HG03066 (cell line): ENCODE data around the gene MEOX1.
"Not testable (repeated sequence)": the region's sequence is repeated elsewhere in the genome, so short reads cannot be mapped to it uniquely, and the experiment has no call there.

Source experiments
- ATAC-seq: cut with Tn5 transposase; IDR thresholded peaks from one replicate; pipeline ENCODE4 v1.9.1; 2021; ENCODE audit warnings: low read depth; ENCODE audit not compliant: unreplicated experiment

MEOX1 gene

DNA sequence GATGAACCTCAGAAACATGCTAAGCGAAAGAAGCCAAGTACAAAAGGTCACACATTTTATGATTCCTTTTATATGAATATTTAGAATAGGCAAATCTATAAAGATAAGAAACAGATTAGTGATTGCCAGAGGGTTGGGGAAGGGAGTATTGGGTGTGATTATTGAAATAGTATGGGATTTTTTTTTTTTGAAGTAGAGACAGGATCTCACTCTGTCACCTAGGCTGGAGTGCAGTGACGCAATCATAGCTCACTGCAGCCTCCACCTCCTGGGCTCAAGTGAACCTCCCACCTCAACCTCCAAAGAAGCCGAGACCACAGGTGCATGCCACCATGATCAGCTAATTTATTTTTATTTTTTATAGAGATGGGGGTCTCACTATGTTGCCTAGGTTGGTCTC is 35.7 kb downstream of the MEOX1 start:
- no peak for ATAC-seq

DNA sequence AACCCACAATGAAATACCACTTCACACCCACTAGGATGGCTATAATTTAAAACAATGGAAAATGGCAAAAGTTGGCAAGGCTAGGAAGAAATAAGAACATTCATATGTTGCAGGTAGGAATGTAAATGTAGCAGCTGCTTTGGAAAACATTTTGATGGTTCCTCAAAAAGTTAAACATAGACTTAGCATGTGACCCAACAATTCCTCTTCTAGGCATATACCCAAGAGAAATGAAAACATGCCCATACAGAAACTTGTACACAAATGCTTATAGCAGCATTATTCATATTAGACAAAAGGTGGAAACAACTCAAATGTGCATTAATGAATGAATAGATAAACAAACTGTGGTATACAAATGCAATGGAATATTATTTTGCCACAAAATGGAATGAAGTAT is 36.1 kb downstream of the MEOX1 start:
- ATAC-seq, result no peak

DNA sequence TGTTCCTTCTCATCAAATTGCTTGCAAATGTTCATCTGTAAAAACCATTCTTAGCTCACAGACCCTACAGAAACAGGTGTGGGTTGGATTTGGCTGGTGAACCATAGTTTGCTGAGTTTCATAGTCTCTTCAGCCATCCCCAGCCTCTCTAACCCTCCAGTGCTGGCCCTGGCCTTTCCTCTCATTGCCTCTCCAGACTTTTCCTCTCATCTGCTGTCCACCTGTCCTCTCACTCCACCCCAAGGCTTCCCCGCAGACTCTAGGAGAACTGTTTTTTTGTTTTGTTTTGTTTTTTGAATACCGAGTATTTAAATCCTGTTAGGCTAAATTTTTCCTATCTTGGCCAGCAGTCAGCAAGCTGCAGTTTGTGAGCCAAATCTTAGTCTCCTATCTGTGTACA is 41.1 kb downstream of the MEOX1 start:
- ATAC-seq, result no peak

DNA sequence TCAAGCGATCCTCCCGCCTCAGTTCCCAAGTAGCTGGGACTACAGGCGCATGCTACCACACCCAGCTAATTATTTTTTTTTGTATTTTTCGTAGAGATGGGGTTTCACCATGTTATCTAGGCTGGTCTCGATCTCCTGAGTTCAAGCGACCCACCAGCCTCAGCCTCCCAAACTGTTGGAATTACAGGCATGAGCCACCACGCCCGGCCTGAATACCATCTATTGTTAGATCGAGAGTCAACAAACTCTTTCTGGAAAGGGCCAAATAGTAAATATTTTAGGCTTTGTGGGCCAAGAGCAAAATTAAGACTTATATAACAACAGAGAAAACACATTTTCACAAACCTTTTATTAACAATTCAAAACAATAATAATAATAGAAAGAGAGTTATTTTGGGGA is 41.6 kb downstream of the MEOX1 start:
- ATAC-seq, result no peak

DNA sequence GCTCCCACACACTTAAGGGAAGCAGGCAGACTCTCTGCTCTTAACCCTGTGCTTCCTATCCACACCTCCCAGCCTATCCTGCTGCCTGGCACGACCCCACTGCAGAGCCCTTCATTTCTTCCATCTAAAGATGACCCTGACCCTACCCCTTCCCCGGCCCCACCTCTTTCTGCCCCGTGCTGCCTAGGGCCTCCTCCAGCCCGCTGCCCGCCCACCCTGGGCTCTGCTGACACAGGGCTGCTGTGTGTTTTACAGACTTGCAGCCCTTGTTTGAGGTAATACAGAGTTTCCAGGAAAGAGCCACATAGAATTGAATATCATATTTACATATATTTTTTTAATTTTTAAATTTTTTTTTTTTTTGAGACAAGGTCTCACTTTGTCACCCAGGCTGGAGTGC is 42.0 kb downstream of the MEOX1 start:
- ATAC-seq, result no peak

DNA sequence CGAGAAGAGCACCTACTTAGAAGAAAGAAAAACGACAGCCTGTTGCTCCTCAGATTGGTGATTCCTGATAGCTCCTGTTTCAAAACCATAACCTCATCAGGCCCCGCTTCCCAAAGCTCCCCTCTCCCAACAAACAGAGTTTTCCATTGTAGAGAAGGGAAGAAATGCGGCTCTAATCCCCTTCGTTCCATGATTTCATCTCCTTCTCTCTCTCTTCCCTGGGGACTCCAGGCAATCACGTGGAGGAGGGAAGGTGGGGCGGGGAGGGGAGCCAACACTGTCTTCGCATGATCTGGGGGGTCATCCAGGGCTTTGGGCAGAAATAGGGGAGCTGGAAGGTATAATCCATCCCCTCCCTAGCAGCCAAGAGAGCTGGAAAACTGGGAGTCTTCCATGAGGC is 43.4 kb downstream of the MEOX1 start:
- ATAC-seq, result no peak

DNA sequence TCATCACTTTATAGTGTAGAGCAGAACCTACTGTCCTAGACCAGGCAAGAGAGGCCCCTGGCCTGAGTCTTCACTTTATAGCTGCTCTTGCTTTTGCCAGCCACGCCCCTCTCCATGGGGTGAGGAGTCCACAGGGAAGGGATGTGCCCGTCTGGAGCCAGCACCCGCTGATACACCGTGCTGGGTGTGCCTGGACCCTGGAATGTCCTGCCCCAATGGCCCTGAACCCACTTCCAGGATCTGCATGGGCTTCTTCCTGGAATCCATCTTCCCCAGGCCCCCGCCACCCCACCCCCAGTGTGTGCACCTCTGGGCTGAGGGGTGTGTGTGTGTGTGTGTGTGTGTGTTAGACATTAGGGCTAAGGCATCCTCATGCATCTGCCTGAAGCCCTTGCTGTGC is 44.9 kb downstream of the MEOX1 start:
- ATAC-seq, result no peak

DNA sequence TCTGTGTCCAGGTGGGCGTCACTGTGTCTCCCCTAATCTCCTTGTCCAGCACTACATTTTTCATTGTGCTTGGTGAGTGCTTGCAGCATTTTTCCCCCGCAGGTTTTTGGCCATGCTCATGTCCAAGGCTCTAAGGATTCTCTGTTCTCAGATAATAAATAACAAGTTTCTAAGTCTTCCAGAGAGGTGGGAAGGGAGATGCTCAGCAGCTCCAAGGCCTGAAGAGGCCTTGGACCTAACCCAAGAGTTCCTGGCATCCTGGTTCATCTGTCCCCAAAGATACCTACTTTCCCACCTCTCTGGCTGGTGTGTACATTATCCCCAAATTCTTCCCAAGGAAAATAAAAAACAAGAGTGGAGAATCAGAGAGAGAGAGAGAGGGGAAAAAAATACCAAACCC is 45.3 kb downstream of the MEOX1 start:
- ATAC-seq, result no peak

DNA sequence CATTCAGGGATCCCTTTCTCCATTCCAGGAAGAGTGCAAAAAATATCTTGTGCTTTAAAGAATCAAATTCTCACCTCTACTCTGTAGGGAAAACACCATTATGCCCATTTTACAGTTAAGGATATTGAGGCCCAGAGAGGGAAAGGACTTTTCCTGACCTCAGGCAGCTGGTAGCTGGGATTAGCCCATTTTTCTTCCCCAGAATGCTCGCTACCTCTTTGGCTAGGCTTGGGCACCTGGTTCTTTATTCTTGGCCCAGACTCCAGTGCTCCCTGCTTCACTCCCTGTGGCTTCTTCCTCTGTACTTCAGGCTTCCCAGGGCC is 45.7 kb downstream of the MEOX1 start:
- no peak for ATAC-seq

DNA sequence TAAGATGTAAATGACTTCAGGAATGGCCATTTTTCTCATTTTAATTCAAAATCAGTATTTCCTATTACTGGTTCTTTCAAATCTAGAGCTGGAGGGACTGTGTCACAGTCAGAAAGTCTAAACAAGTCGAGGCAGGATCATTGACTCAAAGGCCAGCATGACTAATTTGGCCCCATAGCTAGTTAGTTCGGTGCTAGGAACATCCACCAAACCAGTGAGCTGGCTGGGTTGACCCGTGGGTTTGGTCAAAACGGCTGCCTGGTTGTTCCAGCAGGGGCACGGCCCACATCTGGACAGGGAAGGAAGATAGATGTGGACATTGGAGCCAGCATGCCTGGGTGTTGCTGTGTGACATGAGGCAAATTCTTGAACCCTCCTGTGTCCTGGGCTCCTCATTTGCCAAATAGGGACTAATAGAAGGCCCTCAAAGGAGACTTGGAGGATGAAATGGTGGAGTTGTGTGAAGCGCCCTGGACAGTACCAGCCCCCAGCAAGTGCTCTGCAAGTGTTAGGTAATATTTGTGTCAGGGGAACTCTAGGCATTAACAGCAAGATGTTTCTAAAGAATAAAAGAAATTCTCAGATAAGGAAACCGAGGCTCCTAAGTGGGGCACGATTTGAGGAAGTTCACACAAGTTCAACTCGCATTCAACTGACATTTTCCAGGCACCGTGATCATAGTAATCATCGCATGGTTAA is 46.2 kb downstream of the MEOX1 start:
- no peak for ATAC-seq

DNA sequence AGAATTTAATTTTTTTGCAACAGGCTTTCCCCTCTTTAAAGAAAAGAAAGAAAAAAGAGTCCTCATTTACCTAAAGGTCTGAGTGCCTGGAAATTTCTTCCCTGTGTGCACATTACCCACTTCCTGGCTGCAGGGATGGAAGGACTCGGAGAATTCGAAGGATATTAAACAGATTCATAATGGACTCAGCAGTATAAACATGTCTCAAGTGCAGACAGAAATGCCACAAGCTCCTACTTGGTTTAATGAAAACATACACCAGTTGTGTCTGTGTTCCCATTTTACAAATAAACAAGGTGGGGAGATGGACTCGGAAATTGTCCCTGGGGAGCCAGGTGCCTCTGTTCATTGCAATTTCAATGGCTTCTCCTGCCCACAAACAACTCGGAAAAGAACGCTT is 47.2 kb downstream of the MEOX1 start:
- no peak for ATAC-seq

DNA sequence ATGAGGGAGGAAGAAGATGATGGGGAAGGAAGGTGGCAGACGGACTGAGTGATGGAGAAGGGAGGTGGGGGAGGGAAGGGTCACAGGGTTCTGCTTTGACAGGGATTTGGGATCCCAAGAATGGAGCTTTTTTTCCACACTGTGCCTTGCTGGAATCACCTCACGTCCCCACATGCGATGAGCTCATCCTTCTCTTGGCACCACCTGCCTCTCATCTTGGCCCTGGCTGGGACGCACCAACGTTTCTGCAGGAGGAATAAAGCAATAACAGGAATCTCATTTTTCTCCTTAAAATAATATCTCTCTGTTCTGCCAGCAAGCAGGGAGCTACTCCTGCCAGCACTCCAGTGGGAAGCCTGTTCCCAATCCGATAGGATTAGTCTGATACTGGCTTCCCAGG is 47.8 kb downstream of the MEOX1 start:
- ATAC-seq, result no peak

DNA sequence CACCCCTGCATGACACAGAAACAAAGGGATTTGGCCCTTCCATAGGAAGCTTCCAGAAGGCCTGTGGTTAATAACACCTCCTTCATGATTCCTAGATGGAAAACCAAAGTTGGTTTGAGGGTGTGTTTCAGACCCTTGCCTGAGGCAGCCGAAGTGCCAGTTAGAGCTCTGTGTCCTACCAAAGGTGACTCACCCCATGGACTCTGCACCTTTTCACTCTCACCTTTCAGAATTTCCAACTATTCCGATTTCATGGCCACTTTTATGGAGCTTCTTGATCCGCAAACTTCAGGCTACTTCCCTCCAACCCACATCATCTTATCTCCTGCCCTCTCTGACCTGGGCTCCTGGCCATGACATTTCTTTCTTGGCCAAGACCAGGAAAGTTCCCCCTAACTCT is 49.2 kb downstream of the MEOX1 start:
- no peak for ATAC-seq

DNA sequence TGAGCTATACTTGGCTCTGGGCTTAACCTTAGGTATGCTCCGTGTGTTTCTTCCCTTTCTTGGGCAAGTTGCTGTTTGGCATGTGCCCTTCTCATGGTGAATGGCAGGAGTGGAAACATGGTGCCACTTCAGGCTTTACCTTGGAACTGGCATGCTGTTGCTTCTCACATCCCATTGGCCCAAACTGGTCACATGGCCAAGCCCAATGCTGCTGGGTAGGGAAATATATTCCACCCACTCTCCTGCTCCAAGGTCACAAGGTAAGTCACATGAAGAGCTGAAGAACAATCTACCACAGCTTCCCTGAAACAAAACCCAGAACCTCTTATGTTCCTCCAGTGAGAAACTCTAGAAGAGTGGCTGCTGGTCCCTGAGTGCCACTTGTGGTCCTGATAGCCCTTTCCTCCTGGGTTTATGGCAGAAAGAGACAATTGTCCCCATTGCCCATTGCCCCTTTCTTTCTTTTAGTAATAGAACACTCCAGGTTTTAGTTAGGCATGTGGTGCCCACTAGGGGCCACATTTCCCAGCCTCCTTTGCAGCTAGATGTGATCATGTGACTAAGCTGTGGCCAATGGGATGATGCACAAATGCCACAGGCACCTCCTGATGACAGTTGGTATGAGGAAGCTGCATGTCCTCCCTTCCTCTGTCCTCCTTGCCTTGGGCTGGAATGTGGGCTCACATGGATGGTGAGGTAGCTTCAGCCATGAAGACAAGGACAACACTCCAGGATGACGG is 50.3 kb downstream of the MEOX1 start:
- no peak for ATAC-seq

DNA sequence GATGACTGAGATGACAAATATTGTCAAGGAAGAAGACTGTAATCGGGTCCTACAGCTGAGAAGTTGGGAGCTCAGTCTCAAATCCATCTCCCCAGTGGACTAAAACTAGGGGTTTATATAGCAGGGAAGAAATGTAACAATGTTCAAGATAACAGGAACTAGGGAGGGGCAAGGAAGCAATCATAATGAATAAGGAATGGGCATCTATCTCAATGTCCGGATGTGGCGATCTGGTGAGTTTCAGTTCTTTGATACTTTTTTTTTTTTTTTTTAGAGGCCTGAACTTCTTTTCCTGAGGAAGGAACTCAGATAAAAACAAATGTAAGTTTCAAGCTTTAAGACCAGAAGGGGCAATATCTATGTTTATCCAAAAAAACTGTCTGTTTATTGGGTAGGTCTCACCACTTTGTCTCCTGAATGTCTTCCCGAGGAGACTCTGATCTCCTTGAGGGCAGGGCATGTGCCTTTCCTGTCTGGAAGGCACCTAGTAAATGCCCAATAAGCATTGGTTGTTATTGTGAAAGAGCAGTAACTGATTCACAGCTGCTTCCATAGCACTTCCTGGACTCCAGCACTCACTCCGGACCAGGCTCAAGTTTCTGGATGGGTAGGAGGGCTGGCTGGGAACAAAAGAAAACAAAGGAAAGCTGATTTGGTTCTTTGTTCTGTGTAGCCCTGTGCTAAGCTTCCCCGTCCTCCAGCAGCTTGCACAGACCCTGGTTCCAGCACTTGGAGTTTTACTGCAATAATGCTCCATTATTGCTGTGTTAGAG is 51.9 kb downstream of the MEOX1 start:
- no peak for ATAC-seq

DNA sequence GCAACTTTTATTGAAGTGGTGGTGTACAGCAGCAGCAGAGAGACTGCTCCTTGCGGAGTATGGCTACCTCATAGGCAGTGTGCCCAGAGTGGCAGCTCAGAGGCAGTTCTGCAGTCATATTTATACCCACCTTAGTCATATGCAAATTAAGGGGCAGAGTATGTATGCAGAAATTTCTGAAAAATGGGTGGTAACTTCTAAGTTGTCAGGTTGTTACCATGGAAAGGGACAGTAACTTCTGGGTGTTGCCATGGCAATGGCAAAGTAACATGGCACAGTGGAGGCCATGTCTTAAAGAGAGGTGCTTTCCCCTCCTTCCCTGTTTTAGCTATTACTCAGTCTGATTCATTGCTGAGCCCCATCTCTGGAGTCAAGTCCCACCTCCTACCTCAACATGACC is 53.4 kb downstream of the MEOX1 start:
- no peak for ATAC-seq

DNA sequence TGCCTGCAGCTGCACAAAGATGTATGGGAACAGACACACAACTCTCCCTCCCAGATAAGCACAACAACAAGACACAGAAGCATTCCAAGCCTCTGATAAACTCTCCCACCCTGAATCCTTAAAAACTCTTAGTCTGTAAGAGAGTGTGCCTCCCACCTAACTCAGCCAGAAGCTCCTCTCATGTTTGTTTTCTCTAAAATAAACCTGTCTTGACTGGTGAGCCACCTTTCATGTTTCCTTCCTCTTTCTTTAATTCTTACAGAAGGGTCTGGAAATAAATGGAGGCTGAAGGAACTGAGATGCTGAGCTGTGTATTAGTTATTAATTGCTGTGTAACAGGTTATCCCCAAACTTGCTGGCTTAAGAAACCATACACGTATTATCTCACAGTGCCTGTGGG is 57.2 kb downstream of the MEOX1 start:
- ATAC-seq, result no peak

DNA sequence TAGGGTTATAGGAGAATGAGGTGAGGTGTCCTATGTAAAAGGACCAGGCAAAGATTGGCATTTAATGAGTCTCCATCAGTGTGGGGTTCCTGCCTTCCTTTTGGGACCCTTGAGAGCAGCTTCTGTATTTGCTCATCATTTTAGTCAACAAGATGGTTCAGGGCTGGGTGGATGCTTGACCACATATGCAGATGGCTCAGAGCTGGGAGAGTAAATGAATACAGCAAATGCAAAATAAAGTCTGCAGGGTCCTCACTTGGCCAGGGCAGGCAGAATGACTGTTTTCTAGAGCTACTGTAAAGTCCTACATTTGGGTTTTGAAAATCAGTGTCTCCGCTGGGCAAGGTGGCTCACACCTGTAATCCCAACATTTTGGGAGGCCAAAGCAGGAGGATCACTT is 58.4 kb downstream of the MEOX1 start:
- ATAC-seq, result no peak

DNA sequence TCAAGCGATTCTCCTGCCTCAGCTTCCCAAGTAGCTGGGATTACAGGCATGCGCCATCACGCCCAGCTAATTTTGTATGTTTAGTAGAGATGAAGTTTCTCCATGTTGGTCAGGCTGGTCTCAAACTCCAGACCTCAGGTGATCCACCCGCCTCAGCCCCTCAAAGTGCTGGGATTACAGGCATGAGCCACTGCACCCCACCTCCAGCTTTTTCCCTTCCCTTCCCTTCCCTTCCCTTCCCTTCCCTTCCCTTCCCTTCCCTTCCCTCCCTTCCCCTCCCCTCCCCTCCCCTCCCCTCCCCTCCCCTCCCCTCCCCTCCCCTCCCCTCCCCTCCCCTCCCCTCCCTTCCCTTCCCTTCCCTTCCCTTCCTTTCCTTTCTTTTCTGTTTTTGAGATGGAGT is 59.2 kb downstream of the MEOX1 start:
- ATAC-seq, result not testable (repeated sequence)

DNA sequence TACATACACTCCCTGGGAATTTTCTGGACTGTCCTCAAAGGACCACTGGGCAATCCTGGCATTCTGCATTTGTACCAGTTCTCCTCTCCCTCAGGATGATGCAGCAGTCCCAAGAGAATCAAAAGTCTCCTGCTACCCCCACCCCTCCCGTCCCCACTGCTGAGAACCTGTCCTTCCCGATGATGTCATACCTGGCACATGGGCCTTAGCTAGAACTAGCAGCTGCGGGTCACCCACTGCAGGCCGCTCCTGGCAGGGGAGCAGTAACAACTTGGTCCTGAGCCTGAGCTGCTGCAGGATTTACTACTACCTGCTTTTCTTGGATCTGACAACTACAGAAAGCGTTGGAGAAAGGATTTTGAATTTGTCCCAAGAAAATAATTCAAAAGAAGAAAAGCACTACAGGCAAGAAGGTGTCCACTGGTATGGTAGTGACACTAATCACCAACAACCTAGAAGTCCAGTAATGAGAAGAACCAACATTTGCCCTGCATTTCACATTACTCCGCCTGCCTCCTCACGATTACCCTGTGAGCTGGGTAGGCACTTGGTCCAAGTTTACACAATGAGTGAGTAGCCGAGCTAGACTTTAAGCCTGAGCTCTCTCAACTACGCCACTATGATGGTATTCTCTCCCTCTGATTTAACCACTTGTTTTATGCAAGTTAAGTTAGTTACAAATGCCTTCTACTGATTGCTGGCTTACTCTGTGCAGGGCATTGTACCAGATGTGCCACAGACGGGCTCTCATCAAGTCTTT is 60.3 kb downstream of the MEOX1 start:
- ATAC-seq, result no peak

DNA sequence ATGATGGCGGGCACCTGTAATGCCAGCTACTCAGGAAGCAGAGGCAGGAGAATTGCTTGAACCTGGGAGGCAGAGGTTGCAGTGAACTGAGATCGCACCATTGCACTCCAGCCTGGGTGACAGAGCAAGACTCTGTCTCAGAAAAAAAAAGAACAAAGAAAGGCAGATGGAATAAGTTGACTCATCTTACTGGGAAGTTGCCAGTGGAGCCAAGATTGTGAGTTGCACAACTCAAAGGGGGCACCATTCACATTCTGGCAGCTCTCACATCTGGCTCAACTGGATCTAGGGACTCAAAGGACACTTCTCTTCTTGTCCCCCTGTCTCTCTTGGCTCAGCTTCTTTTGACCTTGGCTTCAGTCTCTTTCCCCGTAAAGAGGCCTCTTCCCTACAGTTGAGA is 61.9 kb downstream of the MEOX1 start:
- no peak for ATAC-seq
